HG02970 (cell line): ENCODE data around the gene UBE2H.
"Not testable (repeated sequence)": the region's sequence is repeated elsewhere in the genome, so short reads cannot be mapped to it uniquely, and the experiment has no call there.

Source experiments
- ATAC-seq: cut with Tn5 transposase; IDR thresholded peaks from one replicate; pipeline ENCODE4 v1.9.1; 2021; ENCODE audit warnings: mild to moderate bottlenecking, moderate library complexity, moderate number of reproducible peaks; ENCODE audit not compliant: unreplicated experiment, low FRiP score

Gene UBE2H

GRCh38 chr7:129875745-129876411 is 76.9 kb downstream of the UBE2H start:
- no peak for ATAC-seq

- no peak for ATAC-seq
Measured at GRCh38 chr7:129875160-129875559, 77.6 kb downstream of the UBE2H start.

- no peak for ATAC-seq
Measured at GRCh38 chr7:129874722-129875121, 78.0 kb downstream of the UBE2H start.

GRCh38 chr7:129872054-129872453 is 80.7 kb downstream of the UBE2H start:
- ATAC-seq, result no peak

GRCh38 chr7:129870668-129871067 is 82.1 kb downstream of the UBE2H start:
- ATAC-seq, result no peak

GRCh38 chr7:129866251-129866650 is 86.5 kb downstream of the UBE2H start:
- ATAC-seq, result no peak

- ATAC-seq, result no peak
Measured at GRCh38 chr7:129865925-129866201, 86.9 kb downstream of the UBE2H start.

- no peak for ATAC-seq
Measured at GRCh38 chr7:129865093-129865924, 87.5 kb downstream of the UBE2H start.

- not testable (repeated sequence) for ATAC-seq
Measured at GRCh38 chr7:129864676-129865075, 88.1 kb downstream of the UBE2H start.

- no peak for ATAC-seq
Measured at GRCh38 chr7:129864042-129864441, 88.7 kb downstream of the UBE2H start.

- no peak for ATAC-seq
Measured at GRCh38 chr7:129862682-129863081, 90.1 kb downstream of the UBE2H start.

- ATAC-seq, result not testable (repeated sequence)
Measured at GRCh38 chr7:129860784-129861183, 92.0 kb downstream of the UBE2H start.

- no peak for ATAC-seq
Measured at GRCh38 chr7:129859183-129859582, 93.6 kb downstream of the UBE2H start.

GRCh38 chr7:129858490-129858889 is 94.3 kb downstream of the UBE2H start:
- no peak for ATAC-seq

GRCh38 chr7:129857313-129857712 is 95.4 kb downstream of the UBE2H start:
- ATAC-seq, result no peak

- no peak for ATAC-seq
Measured at GRCh38 chr7:129855935-129856717, 96.6 kb downstream of the UBE2H start.

- ATAC-seq, result no peak
Measured at GRCh38 chr7:129855234-129855673, 97.5 kb downstream of the UBE2H start.

- no peak for ATAC-seq
Measured at GRCh38 chr7:129854401-129854800, 98.4 kb downstream of the UBE2H start.

- no peak for ATAC-seq
Measured at GRCh38 chr7:129853661-129854268, 99.0 kb downstream of the UBE2H start.

GRCh38 chr7:129851809-129852208 is 101.0 kb downstream of the UBE2H start:
- ATAC-seq, result no peak

GRCh38 chr7:129851174-129851573 is 101.6 kb downstream of the UBE2H start:
- no peak for ATAC-seq
